ENCODE measurements around the gene PPFIBP2.

- TF ChIP-seq CTCF (IDR thresholded peaks at IDR 0.05) (no peak), POLR2A (IDR thresholded peaks at IDR 0.05) (no peak)
Measured at GRCh38 chr11:7677796-7678201, 164.0 kb downstream of the PPFIBP2 start.

Data from thyroid gland (tissue), 4 donors.